GM18907 (cell line): Measurements from ENCODE around the gene RAB7A.
"Not testable (repeated sequence)": the region's sequence is repeated elsewhere in the genome, so short reads cannot be mapped to it uniquely, and the experiment has no call there.

Experiments
- ATAC-seq: cut with Tn5 transposase; IDR thresholded peaks from one replicate; pipeline ENCODE4 v1.9.1; 2021; ENCODE audit warnings: mild to moderate bottlenecking, moderate library complexity; ENCODE audit not compliant: unreplicated experiment

RAB7A gene

DNA sequence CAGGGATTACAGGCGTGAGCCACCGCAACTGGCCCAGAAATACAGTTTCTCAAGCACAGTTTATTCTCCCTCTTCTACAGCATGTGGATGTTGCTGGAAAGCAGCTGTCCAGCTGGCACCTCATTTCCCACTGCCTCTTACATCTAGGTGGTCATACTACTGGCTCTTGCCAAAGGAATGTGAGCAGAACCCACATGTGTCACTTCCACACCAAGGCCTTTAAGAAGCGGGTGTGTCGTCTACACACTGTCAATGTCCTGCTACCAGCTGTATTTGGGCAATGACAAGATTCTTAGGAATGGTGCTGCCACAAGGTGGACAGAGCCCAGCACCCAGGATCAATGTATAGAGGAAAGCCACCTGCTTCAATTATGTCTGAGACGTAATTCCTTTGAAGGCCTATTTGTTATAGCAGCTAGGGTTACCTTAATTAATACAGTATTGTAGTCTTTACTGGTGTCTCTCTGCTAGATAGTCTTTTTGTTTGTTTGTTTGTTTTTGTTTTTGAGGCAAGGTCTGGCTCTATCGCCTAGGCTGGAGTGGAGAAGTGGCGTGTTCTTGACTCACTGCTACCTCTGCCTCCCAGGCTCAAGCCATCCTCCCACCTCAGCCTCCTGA, 15.1 kb upstream of the RAB7A start:
- ATAC-seq, result no peak

DNA sequence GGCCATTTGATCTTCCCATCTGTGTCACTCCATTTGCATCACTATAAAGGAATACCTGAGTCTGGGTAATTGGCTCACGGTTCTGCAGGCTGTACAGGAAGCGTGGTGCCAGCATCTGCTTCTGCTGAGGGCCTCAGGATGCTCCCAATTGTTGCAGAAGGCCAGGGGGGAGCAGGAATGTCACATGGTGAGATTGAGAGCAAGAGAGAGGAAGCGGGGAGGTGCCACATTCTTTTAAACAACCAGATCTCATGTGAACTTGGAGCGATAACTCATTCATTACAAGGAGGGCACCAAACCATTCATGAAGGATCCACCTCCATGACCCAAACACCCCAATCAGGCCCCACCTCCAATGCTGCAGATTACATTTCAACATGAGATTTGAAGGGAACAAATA, 13.1 kb upstream of the RAB7A start:
- ATAC-seq, result no peak

DNA sequence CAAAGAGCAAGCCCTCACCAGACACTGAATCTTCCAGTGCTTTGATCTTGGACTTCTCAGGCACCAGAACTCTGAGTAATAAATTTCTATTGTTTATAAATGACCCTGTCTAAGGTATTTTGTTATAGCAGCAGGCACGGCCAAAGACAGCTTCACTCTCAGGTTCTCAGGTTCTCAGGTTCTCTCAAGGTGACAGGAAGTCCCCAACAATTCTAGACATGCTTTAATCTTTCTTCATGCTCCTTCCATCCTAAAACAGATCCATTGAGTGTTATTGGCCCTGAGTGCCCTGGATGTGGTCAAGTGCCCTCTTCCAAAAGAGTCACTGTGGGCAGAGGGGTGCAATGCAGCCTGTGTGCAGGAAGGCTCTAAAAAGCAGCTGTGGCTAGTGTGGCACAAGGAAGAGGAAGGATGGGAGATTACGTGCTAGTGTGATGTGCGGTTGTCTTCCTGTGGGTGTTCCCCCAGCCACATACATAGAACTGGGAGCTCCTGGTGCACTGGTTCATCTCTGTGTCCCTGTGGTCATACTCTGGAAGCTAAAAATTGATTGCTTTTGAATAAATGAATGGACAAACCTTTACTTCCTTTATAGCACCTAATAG, 11.0 kb upstream of the RAB7A start:
- no peak for ATAC-seq

DNA sequence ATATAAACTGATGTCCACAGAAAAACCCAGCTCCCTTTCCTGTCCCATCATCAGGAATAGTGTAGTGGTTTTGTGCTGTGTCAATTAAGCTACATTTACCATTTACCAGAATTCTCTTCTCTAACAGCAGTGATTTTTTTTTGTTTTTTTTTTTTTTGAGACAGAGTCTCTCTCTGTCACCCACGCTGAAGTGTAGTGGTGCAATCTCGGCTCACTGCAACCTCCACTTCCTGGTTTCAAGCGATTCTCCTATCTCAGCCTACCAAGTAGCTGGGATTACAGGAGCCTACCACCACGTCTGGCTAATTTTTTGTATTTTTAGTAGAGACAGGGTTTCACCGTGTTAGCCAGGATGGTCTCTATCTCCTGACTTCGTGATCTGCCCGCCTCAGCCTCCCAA, 7.1 kb upstream of the RAB7A start:
- not testable (repeated sequence) for ATAC-seq

DNA sequence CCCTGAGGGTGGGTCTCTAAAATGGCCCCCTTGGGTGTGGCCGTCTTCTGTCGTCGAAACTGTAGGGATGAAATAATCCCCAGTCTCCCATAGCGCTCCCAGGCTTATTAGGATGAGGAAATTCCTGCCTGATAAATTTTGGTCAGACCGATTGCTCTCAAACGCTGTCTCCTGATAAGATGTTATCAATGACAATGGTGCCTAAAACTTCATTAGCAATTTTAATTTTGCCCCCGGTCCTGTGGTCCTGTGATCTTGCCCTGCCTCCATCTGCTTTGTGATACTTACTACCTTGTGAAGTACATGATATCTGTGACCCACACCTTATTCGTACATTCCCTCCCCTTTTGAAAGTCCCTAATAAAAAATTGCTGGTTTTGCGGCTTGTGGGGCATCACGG, 5.1 kb upstream of the RAB7A start:
- no peak for ATAC-seq

DNA sequence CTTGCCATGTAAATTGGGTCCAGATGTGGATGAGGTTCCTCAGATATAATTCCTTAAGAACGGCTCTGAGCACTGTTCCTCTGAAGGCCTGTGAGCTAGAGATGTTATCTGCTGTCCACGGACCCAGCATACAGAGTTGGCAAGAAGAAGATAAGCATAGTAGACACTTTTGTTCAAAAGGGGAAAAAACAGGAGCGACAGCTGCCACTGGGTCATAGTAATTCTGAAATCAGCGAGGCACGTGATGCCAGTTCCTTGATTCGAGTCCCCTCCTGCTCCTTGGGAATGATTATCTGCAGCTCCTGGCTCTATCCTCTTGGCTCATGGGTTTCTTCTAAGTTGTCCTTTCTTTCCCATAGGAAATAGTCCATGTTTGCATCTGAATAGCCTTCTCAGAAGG, 2.5 kb upstream of the RAB7A start:
- no peak for ATAC-seq

DNA sequence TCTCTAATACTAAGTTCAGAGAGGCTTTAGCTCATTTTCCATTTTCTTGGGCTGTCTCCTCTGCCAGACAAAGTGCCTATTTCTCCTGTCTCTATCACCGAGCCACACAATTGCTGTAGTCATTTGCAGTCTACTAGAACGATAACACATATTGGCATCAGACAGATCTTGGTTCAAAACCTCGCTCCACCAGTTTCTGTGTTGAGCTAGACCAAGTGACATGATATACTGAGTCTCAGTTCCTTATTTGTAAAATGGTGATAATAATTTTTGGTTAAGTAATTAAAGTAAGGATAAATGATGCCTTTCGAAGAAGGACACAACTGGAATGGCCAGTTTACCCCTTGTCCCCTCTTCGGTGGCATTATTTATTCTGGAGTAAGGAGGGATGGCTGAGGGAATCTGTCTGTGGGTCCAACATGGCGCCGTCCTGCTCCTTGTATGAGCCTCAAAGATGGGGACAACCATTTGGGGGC, 398 bp upstream of the RAB7A start:
- peak; percentile 20 for ATAC-seq

DNA sequence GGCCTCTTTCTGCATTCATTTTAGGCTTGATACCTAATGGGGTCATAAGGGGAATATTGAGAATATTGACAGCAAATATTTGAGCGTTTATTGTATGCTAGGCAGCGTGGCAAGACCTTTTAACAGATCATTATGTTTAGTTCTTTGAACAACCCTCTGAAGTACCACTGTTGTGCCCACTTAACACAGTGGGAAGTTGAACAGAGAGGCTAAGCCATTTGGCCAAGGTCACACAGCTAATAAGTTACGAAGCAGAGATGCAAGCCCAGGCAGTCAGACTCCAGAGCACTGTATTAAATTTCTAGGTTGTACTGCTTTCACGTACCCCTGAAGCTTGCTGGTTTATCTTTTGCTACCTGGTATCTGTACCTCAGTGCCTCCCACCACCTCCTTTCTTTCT, 1.1 kb downstream of the RAB7A start:
- ATAC-seq, result no peak

DNA sequence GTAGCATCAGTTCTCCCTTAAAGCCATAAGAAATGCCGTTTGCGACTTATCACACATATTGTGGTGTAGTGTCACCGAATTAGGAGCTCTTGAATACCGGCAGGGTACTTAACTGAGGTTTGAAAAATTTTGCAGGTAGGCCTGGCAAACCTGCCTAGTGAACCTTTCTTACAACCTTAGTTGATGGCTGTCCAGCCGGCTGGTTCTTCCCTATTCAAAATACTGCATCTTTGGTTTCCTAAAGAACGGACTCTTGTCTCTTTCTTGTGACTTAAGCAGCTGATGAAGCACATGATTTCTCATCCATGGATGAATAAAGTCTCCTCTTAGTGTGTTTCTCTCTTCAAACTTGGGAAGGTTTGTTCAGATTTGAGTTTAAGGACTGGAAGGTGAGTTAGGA, 1.5 kb downstream of the RAB7A start:
- ATAC-seq, result no peak

DNA sequence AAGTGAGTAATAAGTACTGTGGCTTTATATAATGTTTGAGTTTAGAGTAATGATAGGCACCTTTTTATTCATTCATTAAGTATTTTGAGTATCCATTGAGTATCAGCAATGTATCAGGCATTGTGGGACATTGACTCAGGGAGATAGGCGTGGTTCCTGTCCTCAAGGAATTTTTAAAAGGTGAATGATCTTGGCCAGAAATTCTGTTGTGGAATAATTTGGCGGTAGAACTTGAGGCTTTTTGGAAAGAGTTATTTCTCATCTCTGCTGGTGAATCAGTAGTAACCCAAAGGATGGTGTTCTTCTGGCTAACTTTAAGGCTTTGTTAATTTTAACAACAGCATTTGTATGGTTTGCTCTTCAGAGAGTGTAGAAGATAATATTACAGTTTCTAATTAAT, 2.0 kb downstream of the RAB7A start:
- ATAC-seq, result no peak

DNA sequence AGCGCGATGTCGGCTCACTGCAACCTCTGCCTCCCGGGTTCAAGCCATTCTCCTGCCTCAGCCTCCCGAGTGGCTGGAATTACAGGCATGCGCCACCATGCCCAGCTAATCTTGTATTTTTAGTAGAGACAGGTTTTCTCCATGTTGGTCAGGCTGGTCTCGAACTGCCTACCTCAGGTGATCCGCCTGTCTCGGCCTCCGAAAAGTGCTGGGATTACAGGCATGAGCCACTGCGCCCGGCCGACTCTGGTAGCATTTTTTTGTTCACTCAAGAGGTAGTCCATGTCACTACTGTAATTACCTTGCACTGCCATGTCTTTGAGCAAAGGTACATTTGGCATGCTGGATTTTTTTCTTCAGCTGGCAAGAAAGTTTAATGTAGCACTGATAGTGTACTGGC, 2.5 kb downstream of the RAB7A start:
- not testable (repeated sequence) for ATAC-seq

DNA sequence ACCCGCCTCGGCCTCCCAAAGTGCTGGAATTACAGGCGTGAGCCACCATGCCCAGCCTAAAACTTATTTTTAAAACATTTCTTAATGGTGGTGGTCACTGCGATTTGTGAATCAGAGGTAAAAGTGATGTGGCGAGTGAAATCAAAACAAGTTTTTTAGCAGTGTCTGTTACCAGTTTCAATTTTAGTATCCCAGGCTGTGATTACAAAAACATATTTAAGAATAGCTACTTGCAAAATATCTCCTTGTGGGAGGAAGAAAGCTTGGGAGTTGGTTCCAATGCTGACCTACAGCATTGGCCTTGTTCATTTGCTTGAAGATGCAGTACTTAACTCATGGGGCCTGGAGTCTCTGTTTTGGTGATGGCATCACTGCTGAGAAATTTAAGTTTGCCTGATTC, 4.5 kb downstream of the RAB7A start:
- no peak for ATAC-seq

DNA sequence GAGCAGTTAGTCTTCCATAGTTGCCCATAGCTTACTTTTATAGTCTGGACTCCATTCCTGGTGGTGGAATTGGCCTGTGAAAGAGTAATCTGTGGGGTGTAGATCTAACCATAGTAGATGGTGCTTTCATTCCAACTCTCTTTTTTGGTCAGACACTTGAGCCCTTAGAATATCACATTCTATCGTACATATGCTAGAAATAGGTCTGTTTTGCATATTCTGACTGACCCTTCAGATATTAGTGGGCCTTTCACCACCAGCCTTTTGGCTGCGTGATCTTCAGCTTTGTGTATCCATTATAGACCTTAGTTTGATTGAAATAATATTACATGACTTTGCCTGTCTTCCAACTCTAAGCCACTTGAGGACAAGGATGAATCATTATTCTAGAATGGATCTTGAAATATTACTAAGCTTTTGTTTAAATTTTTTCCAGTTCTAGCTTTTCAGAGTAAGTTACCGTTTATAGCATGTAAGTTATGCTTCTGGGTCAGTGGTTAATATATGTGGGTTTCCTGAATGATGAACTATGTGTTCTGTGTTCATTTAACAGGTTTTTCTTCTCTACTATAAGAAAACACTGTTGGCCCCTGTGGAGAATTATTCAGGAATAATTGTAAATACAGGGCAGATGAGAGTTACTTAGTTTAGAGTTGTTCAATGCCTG, 8.7 kb downstream of the RAB7A start:
- peak; percentile 47 for ATAC-seq

DNA sequence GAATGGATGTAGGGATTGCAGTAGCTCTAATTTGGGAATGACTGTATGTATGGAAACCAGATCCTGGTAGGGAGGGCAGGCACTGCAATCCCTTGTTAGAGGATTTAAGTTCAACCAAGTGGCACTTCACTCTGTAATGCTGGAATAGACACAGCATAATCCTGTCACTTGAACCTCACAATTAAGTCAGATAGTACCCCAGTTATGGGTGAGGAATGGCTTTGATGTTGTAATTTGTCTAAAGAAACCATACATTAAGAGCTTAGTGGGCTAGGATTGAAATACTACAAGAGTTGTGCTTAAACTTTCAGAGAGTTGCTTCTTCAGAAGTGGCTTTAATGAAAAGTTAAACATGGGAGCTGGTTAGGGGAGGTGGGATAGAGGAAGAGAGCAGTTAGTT, 9.3 kb downstream of the RAB7A start:
- ATAC-seq, result no peak

DNA sequence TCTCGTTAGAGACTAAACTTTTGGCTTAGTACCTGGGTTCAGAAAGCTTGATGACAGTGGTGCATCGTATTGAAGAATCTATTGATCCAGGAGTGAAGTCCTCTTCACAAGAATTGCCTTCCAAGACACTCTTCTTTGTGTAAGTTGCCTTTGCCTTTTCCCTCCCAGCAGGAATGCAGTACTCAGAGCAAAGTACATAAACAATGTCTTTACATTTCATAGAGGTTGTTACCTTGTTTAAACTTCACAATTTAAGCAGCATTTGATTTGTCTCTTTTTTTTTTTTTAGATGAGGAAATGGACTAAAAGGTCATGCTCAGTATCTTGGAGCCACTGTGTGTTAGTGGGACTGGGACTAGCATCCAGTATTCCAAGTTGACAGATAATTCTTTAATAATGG, 9.9 kb downstream of the RAB7A start:
- no peak for ATAC-seq

DNA sequence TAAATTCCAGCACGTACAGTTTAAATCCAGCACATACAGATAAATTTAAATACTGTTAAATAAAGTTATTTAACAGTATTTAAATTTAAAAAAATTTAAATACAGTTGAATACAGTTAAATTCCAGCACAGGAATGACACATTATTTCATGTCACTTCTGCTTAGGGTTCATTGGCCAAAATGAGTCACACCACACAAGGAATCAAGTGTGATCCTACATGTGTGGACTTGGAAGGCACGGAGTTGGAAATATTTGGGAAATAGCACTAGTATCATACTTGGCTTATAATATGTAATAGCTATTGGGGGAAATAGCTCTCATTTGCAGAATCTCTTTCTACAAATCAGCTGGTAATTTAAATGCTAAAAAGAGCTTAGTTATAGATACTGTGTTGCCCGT, 10.6 kb downstream of the RAB7A start:
- ATAC-seq, result no peak

DNA sequence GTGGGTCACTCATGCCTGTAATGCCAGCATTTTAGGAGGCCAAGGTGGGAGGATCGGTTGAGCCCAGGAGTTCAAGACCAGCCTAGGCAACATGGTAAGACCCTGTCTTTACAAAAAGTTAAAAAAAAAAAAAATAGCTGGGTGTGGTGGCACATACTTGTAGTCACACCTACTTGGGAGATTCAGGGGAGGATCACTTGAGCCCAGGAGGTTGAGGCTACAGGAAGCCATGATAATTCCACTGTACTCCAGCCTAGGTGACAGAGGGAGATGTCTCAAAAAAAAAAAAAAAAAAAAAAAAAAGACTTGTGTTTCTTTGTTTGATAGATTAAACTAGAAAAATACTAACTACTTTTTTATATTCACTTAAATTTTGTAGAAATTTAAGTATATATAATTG, 14.6 kb downstream of the RAB7A start:
- ATAC-seq, result no peak

DNA sequence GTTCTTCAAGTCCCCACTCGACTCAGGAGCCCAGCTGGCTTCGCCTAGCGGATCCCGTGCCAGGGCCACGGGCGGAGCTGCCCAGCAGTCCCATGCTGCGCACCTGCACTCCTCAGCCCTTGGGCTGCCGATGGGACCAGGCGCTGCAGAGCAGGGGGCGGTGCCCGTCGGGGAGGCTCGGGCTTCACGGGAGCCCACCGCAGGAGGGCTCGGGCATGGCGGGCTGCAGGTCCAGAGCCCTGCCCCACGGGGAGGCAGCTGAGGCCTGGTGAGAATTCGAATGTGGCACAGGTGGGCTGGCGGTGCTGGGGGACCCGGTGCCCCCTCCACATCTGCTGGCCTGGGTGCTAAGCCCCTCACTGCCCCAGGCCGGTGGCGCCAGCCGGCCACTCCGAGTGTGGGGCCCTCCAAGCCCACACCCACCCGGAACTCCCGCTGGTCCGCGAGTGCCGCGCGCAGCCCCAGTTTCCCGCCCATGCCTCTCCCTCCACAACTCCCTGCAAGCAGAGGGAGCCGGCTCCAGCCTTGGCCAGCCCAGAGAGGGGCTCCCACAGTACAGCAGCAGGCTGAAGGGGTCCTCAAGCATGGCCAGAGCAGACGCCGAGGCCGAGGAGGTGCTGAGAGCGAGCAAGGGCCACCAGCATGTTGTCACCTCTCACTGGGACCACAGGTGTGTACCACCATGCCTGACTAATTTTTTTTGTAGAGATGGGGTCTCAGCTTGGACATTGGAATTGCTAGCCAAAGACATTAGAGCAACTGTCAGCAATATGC, 17.0 kb downstream of the RAB7A start:
- ATAC-seq, result no peak

DNA sequence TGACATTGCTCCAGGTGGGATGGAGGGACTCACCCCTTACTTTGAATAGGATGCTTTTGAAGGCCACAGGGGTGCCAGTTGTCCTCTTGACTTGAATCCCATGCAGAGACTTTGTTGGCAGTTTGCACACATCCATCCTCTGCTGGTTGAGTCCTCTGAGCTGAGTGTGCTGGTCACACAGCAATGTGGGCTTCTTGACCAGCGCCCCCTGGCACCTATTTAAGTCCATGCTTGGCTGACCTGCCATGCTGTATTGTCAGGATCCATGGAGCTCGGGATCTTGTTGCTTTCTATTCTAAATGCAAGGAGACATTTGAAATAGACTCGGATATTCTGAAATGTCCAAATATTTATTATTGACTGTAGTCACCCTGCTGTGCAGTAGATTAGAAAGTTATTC, 19.8 kb downstream of the RAB7A start:
- ATAC-seq, result no peak

DNA sequence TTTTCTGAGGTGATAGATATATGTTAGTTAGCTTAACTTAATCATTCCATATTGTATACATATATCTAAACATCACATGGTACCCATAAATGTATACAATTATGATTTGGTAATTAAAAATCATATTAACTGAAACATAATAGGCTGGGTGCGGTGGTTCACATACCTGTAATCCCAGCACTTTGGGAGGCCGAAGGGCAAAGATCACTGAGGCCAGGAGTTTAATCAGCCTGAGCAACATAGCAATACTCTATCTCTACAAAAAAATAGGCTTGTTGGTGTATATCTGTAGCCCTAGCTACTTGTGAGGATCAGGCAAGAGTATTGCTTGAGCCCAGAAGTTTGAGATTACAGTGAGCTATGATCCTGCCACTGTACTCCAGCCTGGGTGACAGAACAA, 20.9 kb downstream of the RAB7A start:
- ATAC-seq, result no peak

DNA sequence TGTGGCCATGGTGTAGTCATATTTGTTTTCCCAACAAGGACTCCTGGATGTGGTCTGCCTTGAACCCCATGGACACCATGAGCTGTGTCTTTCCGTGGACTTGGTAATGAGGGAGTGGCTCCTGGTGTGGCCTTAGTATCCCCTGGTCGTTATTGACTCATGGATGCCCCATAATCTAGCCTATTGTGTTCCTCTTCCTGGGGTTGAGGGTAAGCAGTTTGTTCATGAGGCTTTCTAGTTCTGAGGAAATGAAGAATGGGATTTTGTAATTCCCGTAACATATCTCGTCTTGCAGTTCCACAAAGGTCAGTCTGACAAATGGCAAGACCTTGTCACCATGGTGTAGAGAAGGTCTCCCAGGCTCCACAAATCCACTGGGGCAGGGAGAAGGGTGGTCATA, 22.6 kb downstream of the RAB7A start:
- no peak for ATAC-seq

DNA sequence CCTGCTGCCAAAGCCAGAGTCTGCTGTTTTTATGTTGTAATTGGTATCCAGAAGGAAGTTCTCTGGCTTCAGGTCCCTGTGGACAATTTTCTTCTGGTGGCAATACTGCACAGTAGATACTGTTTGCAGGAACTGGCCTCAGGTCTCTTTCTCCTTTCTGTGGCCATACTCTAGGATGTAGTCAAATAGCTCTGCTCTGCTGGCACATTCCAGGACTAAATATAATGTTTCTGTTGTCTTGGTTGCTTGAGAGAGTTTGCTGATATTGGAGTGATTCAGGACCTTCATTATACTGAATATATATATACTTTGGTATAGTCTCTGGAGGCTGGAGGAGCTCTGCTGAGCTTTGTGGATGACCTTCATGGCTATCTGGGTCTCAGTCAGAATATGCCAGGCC, 23.1 kb downstream of the RAB7A start:
- no peak for ATAC-seq
